ENCODE measurements around the gene PPP1R2B.

GRCh38 chr5:156824800-156825199 is 25.3 kb upstream of the PPP1R2B start:
- TF ChIP-seq FOXK2 (IDR thresholded peaks at IDR 0.05), result no peak
- no peak for TF ChIP-seq TARDBP (IDR thresholded peaks at IDR 0.05)
- TF ChIP-seq FOXM1 (IDR thresholded peaks at IDR 0.05; ENCODE audit: borderline replicate concordance), result no peak
- TF ChIP-seq FOXA1 (IDR thresholded peaks at IDR 0.05), result no peak
- TF ChIP-seq BHLHE40 (IDR thresholded peaks at IDR 0.05; ENCODE audit: borderline replicate concordance), result no peak
- TF ChIP-seq ARNT (IDR thresholded peaks at IDR 0.05), result no peak
- TF ChIP-seq SUZ12 (IDR thresholded peaks at IDR 0.05), result no peak
- TF ChIP-seq NFRKB (IDR thresholded peaks at IDR 0.05), result no peak
- no peak for TF ChIP-seq L3MBTL2 (conservative IDR thresholded peaks at IDR 0.05)
- no peak for TF ChIP-seq ZNF384 (IDR thresholded peaks at IDR 0.05)
- TF ChIP-seq HDGF (IDR thresholded peaks at IDR 0.05; ENCODE audit: borderline replicate concordance), result no peak
